ENCODE measurements around the gene ARID1B.

DNA sequence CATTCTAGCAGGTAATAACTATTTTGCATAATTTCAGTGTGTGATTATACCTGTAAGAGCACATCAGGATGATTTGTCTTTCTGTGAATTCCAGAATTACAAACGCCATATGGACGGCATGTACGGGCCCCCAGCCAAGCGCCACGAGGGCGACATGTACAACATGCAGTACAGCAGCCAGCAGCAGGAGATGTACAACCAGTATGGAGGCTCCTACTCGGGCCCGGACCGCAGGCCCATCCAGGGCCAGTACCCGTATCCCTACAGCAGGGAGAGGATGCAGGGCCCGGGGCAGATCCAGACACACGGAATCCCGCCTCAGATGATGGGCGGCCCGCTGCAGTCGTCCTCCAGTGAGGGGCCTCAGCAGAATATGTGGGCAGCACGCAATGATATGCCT lies 423.4 kb downstream of the ARID1B start:
- TF ChIP-seq CTCF (conservative IDR thresholded peaks at IDR 0.05; ENCODE audit: low read length): no peak
- no peak for TF ChIP-seq EZH2phosphoT487 (IDR thresholded peaks at IDR 0.05; ENCODE audit: borderline replicate concordance, low read depth, low read length)

Data from OCI-LY7 (cell line).